B cell (primary cell): ENCODE results near the gene BHLHE41. TPM values are rescaled to one million over a fixed set of nuclear protein-coding genes. Genes with fewer than 3 reads are reported as not detected.

Experiments
- ATAC-seq: fragments of 200-7000 bp; cut with Tn5 transposase; one replicate; pipeline ENCODE4 v1.10.0; 2021; ENCODE audit warnings: low read depth, mild to moderate bottlenecking, moderate number of reproducible peaks, moderate library complexity
- CTCF ChIA-PET: fragments of 350-600 bp; sonication (Branson Sonifier 250); formaldehyde crosslinking; loops from one replicate; lab custom pipeline; 2021; ENCODE audit warnings: antibody characterized with exemption, inconsistent platforms; lab: Charles Lee
- POLR2A ChIA-PET: fragments of 350-600 bp; sonication (Branson Sonifier 250); formaldehyde crosslinking; loops from one replicate; lab custom pipeline; 2021; ENCODE audit warnings: antibody characterized with exemption; lab: Charles Lee
- DNase-seq: peaks from one replicate; pipeline ENCODE4 v3.0.0; 2013
- H2AFZ ChIP-seq: 2 replicates; pipeline ENCODE4 v1.6.1; 2012; ENCODE audit warnings: mild to moderate bottlenecking, low read depth, low read length; ENCODE audit not compliant: insufficient read depth, poor library complexity, severe bottlenecking
- H3K27ac ChIP-seq, 2 donors: 1 replicate in 1 of 2; 2 replicates in 1 of 2; pipeline ENCODE4 v1.5.1; 2012 to 2013; ENCODE audit warnings: low read length in 2 of 2, mild to moderate bottlenecking in 2 of 2, moderate library complexity in 1 of 2
- H3K27me3 ChIP-seq, 4 experiments: fragments of 200-600 bp in 1 of 4; sonication (generic) in 1 of 4; replicated peaks in 1 of 4; 1 replicate in 2 of 4; 2 replicates in 2 of 4; pipeline versions ENCODE4 v1.6.1 to v1.7.0; 2013 to 2016; ENCODE audit warnings: low read length in 3 of 4, mild to moderate bottlenecking in 2 of 4, mixed read lengths in 1 of 4, moderate library complexity in 1 of 4; ENCODE audit not compliant: insufficient read depth in 4 of 4, control insufficient read depth in 3 of 4; ENCODE audit errors: control extremely low read depth in 1 of 4
- H3K36me3 ChIP-seq, 2 experiments: replicated peaks in 1 of 2; 1 replicate in 1 of 2; 2 replicates in 1 of 2; pipeline versions ENCODE4 v1.6.1 to v1.7.1; 2013; ENCODE audit warnings: low read length in 1 of 2; ENCODE audit not compliant: insufficient read depth in 2 of 2, control insufficient read depth in 1 of 2; ENCODE audit errors: control extremely low read depth in 1 of 2, extremely low read depth in 1 of 2
- H3K4me1 ChIP-seq, 2 donors: fragments of 200-600 bp in 1 of 2; sonication (generic) in 1 of 2; 1 replicate in 1 of 2; 2 replicates in 1 of 2; pipeline versions ENCODE4 v1.5.1 to v1.6.1; 2013 to 2017; ENCODE audit warnings: low read length in 2 of 2; ENCODE audit not compliant: control insufficient read depth in 2 of 2, insufficient read depth in 2 of 2
- H3K4me2 ChIP-seq: replicated peaks from 2 replicates; pipeline ENCODE3; 2012; ENCODE audit warnings: mild to moderate bottlenecking, low read depth, low read length; ENCODE audit not compliant: poor library complexity, severe bottlenecking
- H3K4me3 ChIP-seq, 5 experiments: fragments of 200-600 bp in 1 of 5; sonication (generic) in 1 of 5; 1 replicate in 3 of 5; 2 replicates in 2 of 5; pipeline versions ENCODE4 v1.5.1 to v1.7.0; 2011 to 2016; ENCODE audit warnings: low read length in 4 of 5, mild to moderate bottlenecking in 4 of 5, low read depth in 2 of 5, control low read depth in 1 of 5, moderate library complexity in 1 of 5; ENCODE audit not compliant: insufficient read depth in 1 of 5; ENCODE audit errors: control extremely low read depth in 1 of 5, extremely low read depth in 1 of 5
- H3K79me2 ChIP-seq: fragments of 200-600 bp; sonication (generic); one replicate; pipeline ENCODE4 v1.6.0; 2016; ENCODE audit warnings: low read length; ENCODE audit not compliant: control insufficient read depth, insufficient read depth
- H3K9ac ChIP-seq: fragments of 200-600 bp; sonication (generic); 2 replicates; pipeline ENCODE4 v1.6.1; 2017; ENCODE audit warnings: mild to moderate bottlenecking, low read length, moderate library complexity
- H3K9me3 ChIP-seq, 3 donors: one replicate each; pipeline versions ENCODE4 v1.6.1 to v1.7.1; 2013; ENCODE audit warnings: low read length in 2 of 3; ENCODE audit not compliant: control insufficient read depth in 2 of 3, insufficient read depth in 1 of 3; ENCODE audit errors: control extremely low read depth in 1 of 3
- H4K20me1 ChIP-seq: 2 replicates; pipeline ENCODE4 v1.6.0; 2012; ENCODE audit warnings: mild to moderate bottlenecking, low read length; ENCODE audit not compliant: insufficient read depth, control insufficient read depth, poor library complexity, severe bottlenecking
- H3K27ac Mint-ChIP-seq: one replicate; pipeline ENCODE4 v1.8.0; 2021; ENCODE audit warnings: mixed read lengths
- H3K27me3 Mint-ChIP-seq: one replicate; pipeline ENCODE4 v1.8.0; 2021; ENCODE audit warnings: mixed read lengths
- H3K4me1 Mint-ChIP-seq: one replicate; pipeline ENCODE4 v1.8.0; 2021; ENCODE audit warnings: mixed read lengths
- H3K4me3 Mint-ChIP-seq: one replicate; pipeline ENCODE4 v1.8.0; 2021; ENCODE audit warnings: mixed read lengths
- H3K9me3 Mint-ChIP-seq: one replicate; pipeline ENCODE4 v1.8.0; 2022; ENCODE audit warnings: mixed read lengths; ENCODE audit not compliant: insufficient read depth
- CTCF ChIP-seq: fragments of 200-600 bp; IDR thresholded peaks from one replicate; pipeline ENCODE4 v1.8.0; 2022; ENCODE audit warnings: antibody characterized with exemption, mild to moderate bottlenecking
- EZH2 ChIP-seq: IDR thresholded peaks from 2 replicates; pipeline ENCODE4 v1.6.1; 2012; ENCODE audit warnings: borderline replicate concordance, low read depth, mild to moderate bottlenecking, moderate library complexity, low read length; ENCODE audit not compliant: insufficient read depth, poor library complexity, severe bottlenecking
- WGBS: methylation state at CpG from one replicate; pipeline ENCODE4 v1.1.5; 2013; ENCODE audit warnings: missing lambda C conversion rate; ENCODE audit not compliant: insufficient coverage; 5-methylcytosine and 5-hydroxymethylcytosine counted together
- intact Hi-C: fragments of 100-400 bp; cut with micrococcal nuclease; formaldehyde crosslinking; loops from one replicate; pipeline ENCODE4 v1.10.0; 2022
- polyA plus RNA-seq: library from polyadenylated mRNA; depleted of rRNA; stranded (reverse); fragments of >200 nt; gene quantifications from 2 replicates; pipeline ENCODE4 v1.2.3, GENCODE V29; 2012
- total RNA-seq, 2 donors: library from RNA; stranded (reverse); fragments of 120-200 nt in 1 of 2; gene quantifications; 1 replicate in 1 of 2; 2 replicates in 1 of 2; pipeline versions ENCODE4 v1.2.3 to v1.2.4, GENCODE V29; 2013 to 2022

BHLHE41 gene
- total and polyA plus RNA-seq, 2 donors (not counting 1 experiment from before 2014, with no cell fraction given) = 12.0 to 57.2 TPM

DNA sequence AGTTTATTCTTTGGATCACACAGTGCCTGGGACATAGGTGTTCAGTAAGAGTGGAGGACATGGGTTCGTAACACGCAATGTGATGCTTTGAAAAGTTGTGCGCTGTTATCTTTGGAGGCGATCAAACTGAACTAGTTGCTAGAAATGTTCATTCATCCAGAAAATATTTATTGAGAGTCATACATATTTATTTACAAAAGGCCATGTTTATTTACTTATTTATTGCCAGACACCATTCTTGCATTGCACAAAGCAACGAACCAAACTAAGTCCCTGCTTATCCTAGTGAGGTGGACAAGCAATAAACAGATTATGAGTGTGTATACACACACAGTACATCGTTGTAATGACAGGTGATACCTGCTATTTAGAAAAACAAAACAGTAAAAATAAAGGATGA, 12.6 kb downstream of the BHLHE41 start:
- Histone ChIP-seq H3K27ac (no peak overlapping the region), H4K20me1 (no peaks in the 10 kb centered on the region), H3K9me3 (no peaks in the 10 kb centered on the region), H3K36me3 (no peaks in the 10 kb centered on the region), H3K27me3 (no peaks in the 10 kb centered on the region), H3K9ac (no peak overlapping the region), H2AFZ (no peak overlapping the region), H3K79me2 (no peaks in the 10 kb centered on the region), H3K4me3 (no peak overlapping the region), H3K4me1 (peaks cover 21 to 32% of the 10 kb centered on the region in 2 donors), H3K4me2 (no peak overlapping the region)
- H3K4me3 Mint-ChIP-seq = peak overlapping the region; percentile 87
- TF ChIP-seq EZH2 (no peak), CTCF (no peak)
- ChIA-PET POLR2A (no interaction called here), CTCF (interaction anchor here (0.9 kb wide), 1 partner anchor 10 kb away, joined by 3 read pairs; no protein-coding TSS in a partner anchor)
- WGBS = no CpG with 5 or more reads among the region's 6 CpGs
- no peaks in the 10 kb centered on the region for H3K27me3 Mint-ChIP-seq
- intact Hi-C loops = loop anchor here (2.0 to 10.0 kb wide), 2 partner anchors 15 to 1057 kb away; a partner anchor contains a TSS
- ATAC-seq (no peak), DNase-seq (no peak)
- H3K4me1 Mint-ChIP-seq = peaks cover 36% of the 10 kb centered on the region
- H3K27ac Mint-ChIP-seq = no peak overlapping the region
- H3K9me3 Mint-ChIP-seq = no peaks in the 10 kb centered on the region

- H3K4me1 ChIP-seq = peaks cover 8 to 12% of the 10 kb centered on the region in 2 donors
- no peak overlapping the region for H2AFZ ChIP-seq
- intact Hi-C loops = no loop called here
- over 99% methylated on average over 8 of the region's 10 CpGs for WGBS
- Mint-ChIP-seq H3K27me3 (no peaks in the 10 kb centered on the region), H3K9me3 (no peaks in the 10 kb centered on the region), H3K4me3 (no peak overlapping the region), H3K4me1 (peaks cover 16% of the 10 kb centered on the region), H3K27ac (peak overlapping the region; percentile 33)
- H4K20me1 ChIP-seq = no peaks in the 10 kb centered on the region
- no peaks in the 10 kb centered on the region for H3K79me2 ChIP-seq
- ChIA-PET POLR2A (no interaction called here), CTCF (interaction anchor here (0.6 to 1.3 kb wide), 2 partner anchors 10 to 761 kb away, joined by 3 to 7 read pairs; no protein-coding TSS in a partner anchor)
- H3K27ac ChIP-seq = no peak overlapping the region
- no peaks in the 10 kb centered on the region for H3K27me3 ChIP-seq
- H3K36me3 ChIP-seq = no peaks in the 10 kb centered on the region
- no peak for TF ChIP-seq CTCF
- TF ChIP-seq EZH2 = no peak
- no peak for DNase-seq
- no peak overlapping the region for H3K9ac ChIP-seq
- H3K4me2 ChIP-seq = no peak overlapping the region
- no peaks in the 10 kb centered on the region for H3K9me3 ChIP-seq
- no peak for ATAC-seq
- H3K4me3 ChIP-seq = no peak overlapping the region
These were observed 15.4 kb downstream of the BHLHE41 start for GRCh38 chr12:26109343-26109881.
